A549 (cell line): Measurements from ENCODE around the gene RIOX2. TPM values are rescaled to one million over a fixed set of nuclear protein-coding genes. Genes with fewer than 3 reads are reported as not detected.

Experiments
- ATAC-seq, 2 experiments: fragments of 200-7000 bp in 1 of 2; fragments of >200 bp in 1 of 2; cut with Nextera tagmentation in 1 of 2; cut with Tn5 transposase in 1 of 2; 3 replicates each; pipeline versions ENCODE4 v1.8.0 to v1.9.1; 2018 to 2020; ENCODE audit warnings: mild to moderate bottlenecking in 1 of 2, moderate library complexity in 1 of 2
- CTCF ChIA-PET: fragments of 300-600 bp; sonication (Branson Sonifier 250); formaldehyde crosslinking; extraction: SDS; loops from one replicate; lab custom pipeline; 2021; ENCODE audit warnings: antibody characterized with exemption, inconsistent platforms; lab: Yijun Ruan, JAX
- POLR2A ChIA-PET: fragments of 350-600 bp; formaldehyde crosslinking; extraction: SDS; loops from one replicate; lab custom pipeline; 2021; ENCODE audit warnings: antibody characterized with exemption, inconsistent platforms; lab: Yijun Ruan, JAX
- DNase-seq, 2 experiments: peaks; one replicate each; pipeline versions ENCODE4 v3.0.0 to v3.0.0-alpha.2; 2011 to 2016; ENCODE audit warnings: low read depth in 1 of 2, low spot score in 1 of 2
- FAIRE-seq: peaks from 2 replicates; lab custom pipeline; 2011; peaks lifted over from hg19 to GRCh38; lab: Jason Lieb, UNC
- H3K27ac ChIP-seq, 2 experiments: fragments of >200 bp; sonication (Bioruptor Twin); formaldehyde crosslinking; 3 replicates each; pipeline ENCODE4 v1.5.1; 2016 to 2017
- H3K4me1 ChIP-seq: fragments of >200 bp; sonication (Bioruptor Twin); formaldehyde crosslinking; 3 replicates; pipeline ENCODE4 v1.6.1; 2016
- H3K4me2 ChIP-seq: fragments of >200 bp; sonication (Bioruptor Twin); formaldehyde crosslinking; 3 replicates; pipeline ENCODE4 v1.6.1; 2016
- H3K4me3 ChIP-seq: fragments of >200 bp; sonication (Bioruptor Twin); formaldehyde crosslinking; 3 replicates; pipeline ENCODE4 v1.5.1; 2016
- H3K9me3 ChIP-seq: fragments of >200 bp; sonication (Bioruptor Twin); formaldehyde crosslinking; 3 replicates; pipeline ENCODE4 v1.6.1; 2016
- CBX2 ChIP-seq: fragments of 200-600 bp; sonication (generic); IDR thresholded peaks from 2 replicates; pipeline ENCODE4 v1.6.1; 2016; ENCODE audit warnings: low read depth, mild to moderate bottlenecking, borderline replicate concordance
- CBX8 ChIP-seq: fragments of 200-600 bp; sonication (generic); IDR thresholded peaks from 2 replicates; pipeline ENCODE4 v1.6.1; 2016
- CHD2 ChIP-seq: fragments of 150-350 bp; IDR thresholded peaks from 2 replicates; pipeline ENCODE4 v1.6.1; 2014; ENCODE audit warnings: low read length; ENCODE audit not compliant: partially characterized antibody
- CHD4 ChIP-seq: fragments of 200-600 bp; sonication (generic); IDR thresholded peaks from 2 replicates; pipeline ENCODE4 v1.6.1; 2016; ENCODE audit warnings: antibody characterized with exemption, mild to moderate bottlenecking, borderline replicate concordance
- EHMT2 ChIP-seq: fragments of 200-600 bp; sonication (generic); IDR thresholded peaks from 2 replicates; pipeline ENCODE4 v1.6.1; 2016; ENCODE audit warnings: antibody characterized with exemption, low read depth, mild to moderate bottlenecking, moderate library complexity
- EP300 ChIP-seq, 2 experiments: fragments of >200 bp; sonication (Bioruptor Twin); formaldehyde crosslinking; IDR thresholded peaks; 2 replicates in 1 of 2; 3 replicates in 1 of 2; pipeline ENCODE4 v1.6.1; 2016 to 2017
- ESRRA ChIP-seq: fragments of 150-350 bp; IDR thresholded peaks from 2 replicates; pipeline ENCODE4 v1.6.1; 2014; ENCODE audit warnings: mild to moderate bottlenecking, low read length, borderline replicate concordance
- HDAC2 ChIP-seq: fragments of 200-600 bp; sonication (generic); IDR thresholded peaks from 2 replicates; pipeline ENCODE4 v1.6.1; 2016
- JUNB ChIP-seq: fragments of >200 bp; sonication (Bioruptor Twin); formaldehyde crosslinking; IDR thresholded peaks from 2 replicates; pipeline ENCODE4 v1.6.1; 2016
- MAFK ChIP-seq: fragments of 450-650 bp; IDR thresholded peaks from 2 replicates; pipeline ENCODE4 v1.6.1; 2014; ENCODE audit not compliant: partially characterized antibody
- NFE2L2 ChIP-seq: fragments of 150-350 bp; conservative IDR thresholded peaks from 2 replicates; pipeline ENCODE4 v1.6.1; 2014; ENCODE audit warnings: low read length
- PHF8 ChIP-seq: fragments of 200-600 bp; sonication (generic); IDR thresholded peaks from 2 replicates; pipeline ENCODE4 v1.6.1; 2016; ENCODE audit warnings: low read depth, mild to moderate bottlenecking, antibody characterized with exemption, moderate library complexity, borderline replicate concordance
- POLR2AphosphoS2 ChIP-seq: conservative IDR thresholded peaks from 2 replicates; pipeline ENCODE4 v1.6.1; 2012; ENCODE audit warnings: low read length, improper control_type of control experiment, inconsistent platforms
- RAD21 ChIP-seq, 2 experiments: fragments of >200 bp in 1 of 2; sonication (Bioruptor Twin) in 1 of 2; formaldehyde crosslinking in 1 of 2; IDR thresholded peaks in 1 of 2; conservative IDR thresholded peaks in 1 of 2; 2 replicates in 1 of 2; 3 replicates in 1 of 2; pipeline ENCODE4 v1.6.1; 2012 to 2018; ENCODE audit warnings: inconsistent platforms in 1 of 2
- RFX5 ChIP-seq: fragments of 450-650 bp; IDR thresholded peaks from 2 replicates; pipeline ENCODE4 v1.7.1; 2014; ENCODE audit warnings: antibody characterized with exemption, mild to moderate bottlenecking, moderate library complexity
- TFCP2L1 ChIP-seq: fragments of 250-450 bp; sonication (Bioruptor Pico); IDR thresholded peaks from 2 replicates; pipeline ENCODE4 v1.5.0; 2021; ENCODE audit warnings: mild to moderate bottlenecking
- ZC3H11A ChIP-seq: fragments of 450-650 bp; IDR thresholded peaks from 2 replicates; pipeline ENCODE4 v1.6.1; 2014; ENCODE audit warnings: antibody characterized with exemption, mild to moderate bottlenecking
- ZFP36 ChIP-seq: fragments of 450-650 bp; IDR thresholded peaks from 2 replicates; pipeline ENCODE4 v1.6.1; 2014; ENCODE audit warnings: borderline replicate concordance; ENCODE audit not compliant: partially characterized antibody
- ZSCAN20 ChIP-seq: fragments of 250-450 bp; sonication (Bioruptor Pico); IDR thresholded peaks from 2 replicates; pipeline ENCODE4 v1.8.0; 2022; ENCODE audit warnings: mild to moderate bottlenecking, moderate library complexity
- WGBS: methylation state at CpG from one replicate; pipeline ENCODE4 v1.1.6; 2017; ENCODE audit errors: missing lambda C conversion rate; 5-methylcytosine and 5-hydroxymethylcytosine counted together
- polyA plus RNA-seq, 4 experiments: library from polyadenylated mRNA; depleted of rRNA in 3 of 4; stranded (reverse); fragments of >200 nt; fragmentation: RNase III in 1 of 4; extraction: RNeasy Plus Mini Kit Qiagen cat#74134 plus additional on column Dnase treatment in 1 of 4; gene quantifications; 2 replicates in 3 of 4; 3 replicates in 1 of 4; pipeline ENCODE4 v1.2.3, GENCODE V29; 2011 to 2017
- TF ChIP-seq, protein P1 (sequence below): IDR thresholded peaks from 2 replicates; pipeline ENCODE4 v1.6.1; 2012
- TF ChIP-seq, protein P2 (sequence below): IDR thresholded peaks from 2 replicates; pipeline ENCODE4 v1.6.1; 2012; ENCODE audit warnings: low read depth, borderline replicate concordance
- TF ChIP-seq, protein P3 (sequence below): fragments of 250-450 bp; sonication (Bioruptor Pico); IDR thresholded peaks from 2 replicates; pipeline ENCODE4 v1.5.0; 2020; ENCODE audit warnings: low read depth, mild to moderate bottlenecking, moderate library complexity
- TF ChIP-seq, protein P4 (sequence below): IDR thresholded peaks from 2 replicates; pipeline ENCODE4 v1.6.1; 2012

The RIOX2 gene
- polyA plus RNA-seq, 2 of the 4 experiments (the other 2 are of a cell fraction), result 34.1 to 49.6 TPM

DNA sequence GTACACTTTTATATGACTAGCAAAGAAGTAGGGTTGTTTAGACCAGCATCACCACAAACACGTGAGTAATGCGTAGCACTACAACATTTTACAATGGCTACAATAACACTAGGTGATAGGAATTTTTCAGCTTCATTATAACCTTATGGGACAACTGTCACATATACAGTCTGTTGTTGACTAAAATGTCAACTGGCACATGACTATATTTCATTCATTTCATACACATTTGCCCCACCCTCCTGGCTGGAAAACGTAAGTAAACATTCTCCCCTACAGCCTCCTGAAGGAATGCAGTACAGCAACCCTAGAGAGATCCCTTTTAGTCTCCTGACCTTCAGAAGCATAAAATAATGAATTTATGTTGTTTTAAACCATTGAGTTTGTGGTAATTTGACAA is 16.2 kb downstream of the RIOX2 start:
- TF ChIP-seq CBX2 (no peak), HDAC2 (no peak), TFCP2L1 (CRISPR knock-in tag) (no peak), MAFK (no peak), ZSCAN20 (no peak), EHMT2 (no peak), CBX8 (no peak)
- TF ChIP-seq, protein P1, sequence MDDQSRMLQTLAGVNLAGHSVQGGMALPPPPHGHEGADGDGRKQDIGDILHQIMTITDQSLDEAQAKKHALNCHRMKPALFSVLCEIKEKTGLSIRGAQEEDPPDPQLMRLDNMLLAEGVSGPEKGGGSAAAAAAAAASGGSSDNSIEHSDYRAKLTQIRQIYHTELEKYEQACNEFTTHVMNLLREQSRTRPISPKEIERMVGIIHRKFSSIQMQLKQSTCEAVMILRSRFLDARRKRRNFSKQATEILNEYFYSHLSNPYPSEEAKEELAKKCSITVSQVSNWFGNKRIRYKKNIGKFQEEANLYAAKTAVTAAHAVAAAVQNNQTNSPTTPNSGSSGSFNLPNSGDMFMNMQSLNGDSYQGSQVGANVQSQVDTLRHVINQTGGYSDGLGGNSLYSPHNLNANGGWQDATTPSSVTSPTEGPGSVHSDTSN, result no peak
- ChIA-PET CTCF (interaction anchor here (1.0 to 1.4 kb wide), 3 partner anchors 13 to 70 kb away, joined by 3 to 5 read pairs (median 4); no protein-coding TSS in a partner anchor), POLR2A (no interaction called here)
- Histone ChIP-seq H3K9me3 (no peaks in the 10 kb centered on the region), H3K4me2 (no peak overlapping the region), H3K27ac (no peak overlapping the region), H3K4me3 (no peak overlapping the region), H3K4me1 (no peaks in the 10 kb centered on the region)
- ATAC-seq, result no peak
- 83% methylated on average over 3 of the region's 3 CpGs for WGBS
- no peak for DNase-seq
- no peak for FAIRE-seq

DNA sequence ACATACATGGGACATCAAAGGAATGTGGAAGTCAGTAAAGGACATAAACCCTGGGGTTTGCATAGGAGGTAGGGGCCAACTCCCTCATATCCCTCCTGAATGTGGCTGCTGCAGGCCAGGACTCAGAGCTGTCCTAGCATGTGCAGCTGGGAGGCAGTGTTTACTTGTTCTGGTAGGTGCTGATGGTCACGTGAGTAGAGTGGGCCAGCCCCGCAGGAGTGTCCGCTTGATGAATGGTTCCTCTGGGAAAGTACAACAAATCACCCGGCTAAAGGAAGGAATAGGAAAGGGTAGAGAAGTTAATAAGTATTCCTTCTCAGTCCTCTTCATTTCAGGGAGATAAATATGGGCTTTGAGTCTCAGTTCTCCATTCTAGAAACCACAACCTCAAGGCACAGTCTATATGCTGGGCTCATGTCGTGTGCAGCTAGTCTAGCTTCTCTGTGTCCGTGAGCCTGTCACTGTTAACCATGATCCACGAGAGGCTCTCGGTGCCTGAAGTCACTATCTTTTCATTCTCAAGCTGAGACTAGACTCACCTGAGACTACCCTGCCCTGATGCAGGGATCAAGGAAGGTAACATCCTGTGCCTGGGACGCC is 17.9 kb downstream of the RIOX2 start:
- no peak overlapping the region for H3K4me2 ChIP-seq
- WGBS, result 91% methylated on average over 9 of the region's 9 CpGs
- H3K4me3 ChIP-seq, result no peak overlapping the region
- no peaks in the 10 kb centered on the region for H3K9me3 ChIP-seq
- ATAC-seq (peak in 1 of 2 experiments; percentile 32; a peak in 2 of 6 replicates), DNase-seq (no peak), FAIRE-seq (no peak)
- no peak overlapping the region for H3K27ac ChIP-seq
- ChIA-PET CTCF (no interaction called here), POLR2A (no interaction called here)
- no peak for TF ChIP-seq MAFK
- TF ChIP-seq, protein P2, sequence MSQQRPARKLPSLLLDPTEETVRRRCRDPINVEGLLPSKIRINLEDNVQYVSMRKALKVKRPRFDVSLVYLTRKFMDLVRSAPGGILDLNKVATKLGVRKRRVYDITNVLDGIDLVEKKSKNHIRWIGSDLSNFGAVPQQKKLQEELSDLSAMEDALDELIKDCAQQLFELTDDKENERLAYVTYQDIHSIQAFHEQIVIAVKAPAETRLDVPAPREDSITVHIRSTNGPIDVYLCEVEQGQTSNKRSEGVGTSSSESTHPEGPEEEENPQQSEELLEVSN, result no peak
- TF ChIP-seq ZSCAN20, result no peak
- TF ChIP-seq EP300 (IDR thresholded peaks at IDR 0.05), result no peak
- no peak for TF ChIP-seq CHD2
- no peak for TF ChIP-seq ZFP36
- no peak for TF ChIP-seq JUNB
- no peak for TF ChIP-seq PHF8
- TF ChIP-seq, protein P3, sequence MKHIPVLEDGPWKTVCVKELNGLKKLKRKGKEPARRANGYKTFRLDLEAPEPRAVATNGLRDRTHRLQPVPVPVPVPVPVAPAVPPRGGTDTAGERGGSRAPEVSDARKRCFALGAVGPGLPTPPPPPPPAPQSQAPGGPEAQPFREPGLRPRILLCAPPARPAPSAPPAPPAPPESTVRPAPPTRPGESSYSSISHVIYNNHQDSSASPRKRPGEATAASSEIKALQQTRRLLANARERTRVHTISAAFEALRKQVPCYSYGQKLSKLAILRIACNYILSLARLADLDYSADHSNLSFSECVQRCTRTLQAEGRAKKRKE (CRISPR knock-in tag), result no peak
- TF ChIP-seq NFE2L2, result no peak
- TF ChIP-seq CHD4, result no peak
- no peak for TF ChIP-seq ESRRA
- no peak for TF ChIP-seq RAD21 (conservative IDR thresholded peaks at IDR 0.05 in 1 of 2, IDR thresholded peaks at IDR 0.05 in 1 of 2)
- no peak for TF ChIP-seq RFX5
- TF ChIP-seq, protein P1, result no peak
- TF ChIP-seq, protein P4, sequence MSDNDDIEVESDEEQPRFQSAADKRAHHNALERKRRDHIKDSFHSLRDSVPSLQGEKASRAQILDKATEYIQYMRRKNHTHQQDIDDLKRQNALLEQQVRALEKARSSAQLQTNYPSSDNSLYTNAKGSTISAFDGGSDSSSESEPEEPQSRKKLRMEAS, result no peak
- TF ChIP-seq ZC3H11A, result no peak
- no peak for TF ChIP-seq POLR2AphosphoS2
- TF ChIP-seq HDAC2, result no peak
- H3K4me1 ChIP-seq, result no peaks in the 10 kb centered on the region
